ENCODE data around the gene GIT1. TPM values are rescaled to one million over a fixed set of nuclear protein-coding genes. Genes with fewer than 3 reads are reported as not detected.

Gene GIT1
- total and polyA plus RNA-seq, 9 of the 15 experiments (the other 6 are each of a cell fraction or from before 2014, with no cell fraction given): 0.35 to 35.3 (median 17.1) TPM

- TF ChIP-seq ARID3A (IDR thresholded peaks at IDR 0.05; ENCODE audit: borderline replicate concordance, low read depth, low read length): no peak
- peak; percentile 57; the same call in 1 of the 2 replicates for TF ChIP-seq EGR1 (conservative IDR thresholded peaks at IDR 0.05)
- TF ChIP-seq CBX3 (IDR thresholded peaks at IDR 0.05; ENCODE audit: borderline replicate concordance in 1 of 2, low read length in 2 of 2): no peak; a peak in 1 of 3 replicates
- no peak for TF ChIP-seq RREB1 (CRISPR knock-in tag; IDR thresholded peaks at IDR 0.05)
- no peak for TF ChIP-seq AFF1 (IDR thresholded peaks at IDR 0.05; ENCODE audit: low read depth in 1 of 2, partially characterized antibody in 2 of 2)
- TF ChIP-seq ZNF124 (CRISPR knock-in tag; IDR thresholded peaks at IDR 0.05): no peak
- no peak for TF ChIP-seq GABPB2 (CRISPR knock-in tag; conservative IDR thresholded peaks at IDR 0.05)
- TF ChIP-seq MBD1 (CRISPR knock-in tag; IDR thresholded peaks at IDR 0.05): peak; percentile 63; the same call in 1 of the 2 replicates
- TF ChIP-seq ZBTB5 (IDR thresholded peaks at IDR 0.05): no peak
- no peak for TF ChIP-seq ILF3 (IDR thresholded peaks at IDR 0.05; ENCODE audit: borderline replicate concordance)
Observed at GRCh38 chr17:29617481-29618271, 28.2 kb upstream of the GIT1 start (continued).

Measured in K562 (cell line).